ENCODE results near the gene ACSL4.
A peak's percentile ranks its signal among the peaks of the same experiment; 100 is the strongest.
"Not testable (repeated sequence)": the region's sequence is repeated elsewhere in the genome, so short reads cannot be mapped to it uniquely, and the experiment has no call there.

ACSL4 gene

DNA sequence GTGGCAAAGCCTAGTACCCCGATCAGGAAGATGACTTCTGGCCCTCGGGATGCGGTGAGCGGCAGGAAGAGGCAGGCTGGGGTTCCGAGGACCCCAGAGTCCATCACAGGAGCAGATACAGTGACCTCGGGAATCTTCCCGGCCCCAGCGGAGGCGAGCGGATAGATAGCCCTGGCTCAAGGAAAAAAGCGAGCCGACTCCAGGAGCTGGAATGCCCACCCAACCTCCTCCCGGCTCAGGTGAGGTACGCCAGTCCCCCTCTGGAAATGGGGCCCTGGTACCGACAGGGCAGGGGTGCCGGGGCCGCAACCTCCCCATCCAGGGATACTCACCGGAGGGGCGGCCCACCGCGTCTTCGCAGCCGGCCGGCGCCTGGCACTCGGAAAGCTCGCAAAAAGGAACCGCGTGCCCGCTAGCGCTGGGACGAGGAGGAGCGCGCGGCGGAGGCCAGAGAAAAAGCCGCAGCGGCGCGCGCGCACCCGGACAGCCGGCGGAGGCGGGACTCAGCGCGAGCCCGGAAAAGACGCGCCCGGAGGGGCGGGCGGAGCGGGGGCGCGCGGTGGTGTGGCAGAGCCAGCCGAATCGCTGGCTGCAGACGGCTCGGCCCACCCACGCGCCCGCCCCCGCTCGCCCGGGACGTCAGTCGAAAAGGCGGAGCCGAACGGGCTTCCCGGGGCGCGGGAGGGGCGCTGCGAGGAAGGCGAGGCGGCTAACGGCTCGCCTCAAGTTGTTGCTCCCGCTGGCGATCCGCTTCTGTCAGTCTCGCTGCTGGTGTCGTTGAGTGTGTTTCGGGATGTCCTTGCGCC is at the start of gene ACSL4:
ACSL4 (minus strand) TSS at position 451 of the 806 bp plus-strand sequence. CDS start 49,894 bp downstream, outside the sequence.
- peak; percentile 58 to 82 (median 69) for DNase-seq (ENCODE audit: low read depth in 3 of 3, low spot score in 1 of 3)

DNA sequence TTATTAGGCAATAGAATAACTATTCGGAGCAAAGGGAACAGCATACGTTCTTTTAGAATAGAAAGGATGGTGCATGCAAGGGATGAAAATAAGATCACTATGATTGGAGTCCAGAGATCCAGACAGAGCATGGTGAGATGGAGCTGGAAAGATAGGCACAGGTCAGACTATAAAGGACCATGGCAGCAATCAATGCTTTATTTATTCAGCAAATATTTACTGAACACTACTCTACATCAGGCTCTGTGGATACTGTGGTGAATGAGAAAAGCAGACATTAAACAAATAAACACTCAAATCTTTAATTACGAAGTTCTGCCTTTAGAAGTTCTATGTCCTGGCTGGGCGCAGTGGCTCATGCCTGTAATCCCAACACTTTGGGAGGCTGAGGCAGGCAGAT is 44.7 kb upstream of the ACSL4 start:
- no peak for DNase-seq (ENCODE audit: low read depth in 3 of 3, low spot score in 1 of 3)

DNA sequence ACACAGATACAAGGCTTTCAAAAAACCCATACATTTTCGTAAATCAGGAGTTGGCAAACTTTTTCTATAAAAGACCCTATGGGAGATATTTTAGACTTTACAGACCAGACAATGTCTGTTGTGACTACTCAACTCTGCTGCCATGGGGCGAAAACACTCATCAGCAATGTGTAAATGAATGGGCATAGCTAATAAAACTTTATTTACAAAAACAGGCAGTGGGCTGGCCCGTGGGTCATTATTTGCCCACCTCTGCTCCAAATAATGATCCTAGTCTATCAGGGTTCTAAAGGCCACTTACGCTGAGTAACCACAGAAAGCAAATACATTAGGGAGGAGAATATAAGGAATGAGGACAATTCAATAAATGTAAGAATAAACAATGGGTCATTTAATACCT is 43.9 kb upstream of the ACSL4 start:
- DNase-seq (ENCODE audit: low read depth in 3 of 3, low spot score in 1 of 3), result no peak

DNA sequence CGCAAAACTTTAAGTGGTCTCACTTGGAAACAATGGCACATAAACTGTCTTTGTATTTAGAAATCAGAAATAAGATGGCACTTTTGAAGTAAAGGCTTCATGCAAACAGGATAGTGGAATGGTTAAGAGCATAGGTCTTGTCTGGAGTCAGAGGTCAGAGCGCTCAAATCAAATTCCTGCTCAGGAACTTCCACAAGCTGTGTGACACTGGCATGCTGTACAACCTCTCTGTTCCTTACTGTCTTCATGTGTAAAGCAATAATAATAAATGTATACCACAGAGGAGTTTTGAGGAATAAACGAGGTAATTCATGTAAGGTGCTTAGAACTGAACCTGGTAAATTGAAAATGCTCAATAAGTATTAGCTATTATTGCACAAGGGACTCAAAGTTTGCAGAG is 43.4 kb upstream of the ACSL4 start:
- no peak for DNase-seq (ENCODE audit: low read depth in 3 of 3, low spot score in 1 of 3)

DNA sequence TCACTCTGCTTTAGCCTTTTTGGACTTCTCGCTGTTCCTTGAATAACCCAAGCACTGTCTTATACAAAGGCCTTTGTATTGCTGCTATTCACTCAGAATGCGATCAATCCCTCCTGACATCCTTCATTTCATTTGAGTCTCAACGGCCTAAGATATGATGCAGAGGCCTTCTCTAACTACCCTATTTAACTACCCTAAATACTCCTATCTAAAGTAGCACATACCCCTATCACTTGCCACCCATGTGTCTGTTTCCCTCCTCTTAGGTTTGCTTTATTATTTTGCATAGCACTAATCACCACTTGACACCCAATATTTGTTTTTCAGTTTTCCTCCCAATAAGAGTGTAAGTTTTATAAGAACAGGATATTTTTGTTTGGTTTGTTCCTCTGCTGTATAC is 42.3 kb upstream of the ACSL4 start:
- DNase-seq (ENCODE audit: low read depth in 3 of 3, low spot score in 1 of 3), result no peak

DNA sequence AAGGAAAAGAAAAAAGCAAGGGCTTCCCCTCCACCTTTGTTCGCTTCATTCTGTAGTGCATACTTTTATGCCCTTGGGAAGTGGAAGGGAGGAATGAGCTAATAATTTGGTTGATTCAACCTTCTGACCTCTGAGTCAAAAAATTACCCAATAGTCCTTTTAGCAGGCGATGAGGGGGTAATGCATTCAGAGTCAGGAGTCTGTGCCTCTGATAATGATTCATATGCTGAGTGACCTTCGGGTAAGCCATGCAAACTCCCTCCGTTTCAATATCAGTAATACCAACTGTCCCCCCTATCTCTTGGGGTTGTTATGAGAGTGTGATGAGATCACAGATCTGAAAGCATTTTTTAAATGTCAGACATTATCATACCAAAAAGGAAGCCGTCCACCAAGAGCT is 41.6 kb upstream of the ACSL4 start:
- no peak for DNase-seq (ENCODE audit: low read depth in 3 of 3, low spot score in 1 of 3)

DNA sequence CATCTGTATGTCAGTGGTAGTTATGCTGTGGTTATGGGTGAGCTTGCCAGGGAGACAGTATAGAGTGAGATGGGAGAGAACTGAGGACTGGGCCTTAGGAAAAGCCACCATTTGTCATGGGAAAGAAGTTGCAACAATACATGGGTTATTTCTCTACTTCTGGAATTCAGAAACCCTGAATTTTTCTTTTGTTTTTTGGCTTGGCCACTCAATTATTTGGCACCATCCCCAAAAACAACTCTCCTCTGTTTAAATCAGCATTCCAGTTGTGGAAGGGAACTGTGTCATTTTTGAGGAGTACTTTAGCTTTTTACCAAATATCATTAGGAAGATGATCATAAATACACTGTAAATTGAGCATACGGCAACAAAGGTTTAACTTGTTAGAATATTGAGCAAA is 41.1 kb upstream of the ACSL4 start:
- DNase-seq (ENCODE audit: low read depth in 3 of 3, low spot score in 1 of 3), result no peak

DNA sequence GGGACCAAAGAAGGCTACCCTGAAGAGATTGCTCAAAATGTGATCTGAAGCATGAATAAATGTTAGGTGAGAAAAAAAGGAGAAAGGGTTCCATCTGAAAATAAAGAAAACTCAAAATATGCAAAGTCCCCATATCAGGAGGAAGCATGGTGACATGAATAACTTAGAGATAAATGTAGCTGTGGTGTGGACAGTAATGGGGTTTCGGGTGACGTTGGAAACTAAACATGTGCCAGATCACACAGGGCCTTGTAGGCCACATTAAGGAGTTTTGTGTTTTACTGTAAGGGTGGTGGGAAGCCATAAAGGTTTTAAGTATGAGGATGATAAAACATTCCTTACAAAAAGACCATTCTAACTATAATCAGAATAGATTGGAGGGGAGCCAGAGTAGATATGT is 40.3 kb upstream of the ACSL4 start:
- DNase-seq (ENCODE audit: low read depth in 3 of 3, low spot score in 1 of 3), result no peak

DNA sequence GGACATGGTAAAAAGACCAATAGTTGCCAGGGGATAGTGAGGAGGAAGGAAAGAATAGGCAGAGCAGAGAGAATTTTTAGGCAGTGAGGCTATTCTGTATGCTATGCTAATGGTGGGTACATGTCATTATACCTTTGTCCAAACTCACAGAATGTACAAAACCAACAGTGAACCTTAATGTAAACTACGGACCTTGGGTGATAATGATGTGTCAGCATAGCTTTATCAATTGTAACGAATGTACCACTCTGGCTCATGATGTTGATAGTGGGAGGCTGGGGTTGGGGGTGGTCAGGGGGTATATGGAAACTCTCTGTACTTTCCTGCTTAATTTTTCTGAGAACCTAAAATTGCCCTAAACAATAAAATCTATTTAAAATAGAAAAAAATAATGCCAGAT is 37.7 kb upstream of the ACSL4 start:
- DNase-seq (ENCODE audit: low read depth in 3 of 3, low spot score in 1 of 3), result no peak

DNA sequence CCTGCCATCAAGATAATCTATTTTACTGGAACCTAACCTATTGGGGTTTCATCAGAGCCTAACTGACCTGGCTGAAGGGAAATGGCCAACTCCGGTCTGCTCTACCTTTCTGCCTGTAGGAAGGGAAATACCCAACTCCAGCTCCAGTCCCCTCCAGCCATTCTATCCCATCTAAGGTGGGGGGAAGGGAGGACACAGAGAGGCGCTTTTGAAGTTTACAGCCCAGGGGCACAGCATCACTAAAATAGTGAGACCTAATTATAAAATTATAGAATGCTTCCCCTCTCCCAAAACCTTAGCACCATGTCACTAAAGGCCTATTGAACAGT is 27.8 kb upstream of the ACSL4 start:
- DNase-seq (ENCODE audit: low read depth in 3 of 3, low spot score in 1 of 3), result no peak

DNA sequence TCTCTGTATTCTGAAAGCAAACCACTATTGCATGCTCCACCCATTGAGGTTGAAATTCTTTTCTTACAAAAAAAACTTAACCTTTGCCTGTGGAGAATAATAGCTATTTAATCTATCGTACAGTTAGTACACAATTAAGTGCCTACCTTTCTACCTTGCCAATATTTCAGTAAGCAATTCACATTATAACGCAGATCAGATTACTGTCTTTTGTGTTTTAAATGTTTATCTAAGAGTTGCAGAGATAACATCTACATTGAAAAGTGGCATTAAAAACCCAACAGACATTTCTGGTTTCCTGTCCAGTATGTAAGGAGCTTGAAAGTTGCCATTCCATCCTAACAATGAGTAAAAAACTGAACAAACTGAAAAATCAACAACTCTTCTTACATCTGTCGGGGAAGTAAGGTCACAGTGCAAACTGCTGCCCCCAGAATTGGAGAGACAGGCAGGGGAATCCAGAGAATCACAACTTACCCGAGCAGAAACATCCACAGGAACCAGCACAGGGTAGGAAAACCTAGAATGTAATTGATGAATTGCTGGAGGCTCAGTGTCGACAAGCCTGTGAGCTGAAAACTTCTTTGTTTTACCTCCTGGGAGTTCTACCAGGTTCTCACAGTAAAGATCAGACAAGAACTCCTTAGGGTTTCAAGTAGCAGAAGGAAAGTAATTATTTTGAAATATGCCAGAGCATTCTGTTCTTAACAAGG is 27.3 kb upstream of the ACSL4 start:
- DNase-seq (ENCODE audit: low read depth in 3 of 3, low spot score in 1 of 3), result no peak

DNA sequence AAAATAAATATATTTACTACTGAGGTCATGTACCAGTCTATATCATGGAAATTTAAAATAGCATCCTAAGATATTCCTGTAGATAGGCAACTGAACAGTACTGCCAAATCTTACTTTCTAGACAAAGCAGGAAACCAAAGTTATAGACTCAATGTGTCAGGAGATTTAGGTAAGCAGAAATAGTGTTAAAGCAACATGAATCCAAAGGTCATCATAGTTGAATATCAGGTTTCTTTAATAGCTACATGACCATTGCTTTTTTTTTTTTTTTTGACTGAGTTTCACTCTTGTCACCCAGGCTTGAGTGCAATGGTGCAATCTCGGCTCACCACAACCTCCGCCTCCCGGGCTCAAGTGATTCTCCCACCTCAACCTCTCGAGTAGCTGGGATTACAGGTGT is 20.2 kb upstream of the ACSL4 start:
- DNase-seq (ENCODE audit: low read depth in 3 of 3, low spot score in 1 of 3), result no peak

DNA sequence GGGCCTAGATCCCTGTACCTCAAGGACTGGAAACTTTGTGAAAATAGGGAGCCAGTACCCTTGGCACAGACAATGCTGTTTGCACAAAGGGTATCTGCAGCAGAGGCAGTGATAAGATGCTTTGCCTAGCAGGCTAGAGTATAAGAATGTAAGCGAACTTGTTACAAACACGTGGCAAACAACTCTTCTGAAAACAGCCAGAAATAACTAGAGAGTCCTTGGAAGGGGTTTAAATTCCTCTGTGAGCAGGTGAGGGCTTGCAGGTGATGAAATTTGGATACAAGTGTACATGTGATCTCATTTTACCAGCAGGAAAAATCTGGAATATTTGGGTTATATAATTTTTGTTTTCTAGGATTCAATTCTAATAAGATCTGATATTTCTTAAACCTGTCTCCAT is 18.6 kb upstream of the ACSL4 start:
- no peak for DNase-seq (ENCODE audit: low read depth in 3 of 3, low spot score in 1 of 3)

DNA sequence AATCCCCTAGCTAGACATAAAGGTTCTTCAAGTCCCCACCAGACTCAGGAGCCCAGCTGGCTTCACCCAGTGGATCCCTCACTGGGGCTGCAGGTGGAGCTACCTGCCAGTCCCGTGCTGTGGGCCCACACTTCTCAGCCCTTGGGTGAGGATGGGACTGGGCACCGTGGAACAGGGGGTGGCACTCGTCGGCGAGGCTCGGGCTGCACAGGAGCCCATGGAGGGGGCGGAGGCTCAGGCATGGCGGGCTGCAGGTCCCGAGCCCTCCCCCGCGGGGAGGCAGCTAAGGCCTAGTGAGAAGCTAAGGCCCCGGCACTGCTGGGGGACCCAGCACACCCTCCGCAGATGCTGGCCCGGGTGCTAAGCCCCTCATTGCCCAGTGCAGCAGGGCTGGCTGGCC is 16.1 kb upstream of the ACSL4 start:
- DNase-seq (ENCODE audit: low read depth in 3 of 3, low spot score in 1 of 3), result no peak

DNA sequence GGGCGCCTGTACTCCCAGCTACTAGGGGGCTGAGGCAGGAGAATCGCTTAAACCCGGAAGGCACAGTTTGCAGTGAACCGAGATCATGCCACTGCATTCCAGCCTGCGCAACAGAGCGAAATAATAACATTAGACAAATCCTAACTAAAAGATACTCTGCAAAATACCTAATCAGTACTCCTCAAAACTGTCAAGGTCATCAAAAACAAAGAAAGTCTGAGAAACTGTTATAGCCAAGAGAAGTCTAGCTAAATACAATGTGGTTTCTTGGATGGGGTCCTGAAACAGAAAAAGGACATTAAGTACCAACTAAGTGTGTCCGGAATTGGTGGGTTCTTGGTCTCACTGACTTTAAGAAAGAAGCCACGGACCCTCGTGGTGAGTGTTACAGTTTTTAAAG is 14.6 kb upstream of the ACSL4 start:
- DNase-seq (ENCODE audit: low read depth in 3 of 3, low spot score in 1 of 3), result no peak

DNA sequence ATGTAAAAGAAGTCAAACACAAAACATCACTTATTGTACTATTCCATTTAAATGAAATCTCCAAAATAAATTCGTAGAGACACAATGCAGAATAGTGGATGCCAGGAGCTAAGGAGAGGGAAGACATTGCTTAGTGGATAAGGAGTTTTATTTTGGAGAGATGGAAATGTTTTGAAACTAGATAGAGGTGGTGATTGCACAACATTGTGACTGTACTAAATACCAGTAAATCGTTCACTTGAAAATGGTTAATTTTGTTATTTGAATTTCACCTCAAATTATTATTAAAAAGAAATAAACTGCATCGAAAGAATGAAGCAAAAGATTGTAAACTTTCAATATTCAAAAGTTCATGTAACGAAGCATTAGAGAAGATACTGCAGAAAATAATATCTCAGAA is 9.7 kb upstream of the ACSL4 start:
- DNase-seq (ENCODE audit: low read depth in 3 of 3, low spot score in 1 of 3), result no peak

DNA sequence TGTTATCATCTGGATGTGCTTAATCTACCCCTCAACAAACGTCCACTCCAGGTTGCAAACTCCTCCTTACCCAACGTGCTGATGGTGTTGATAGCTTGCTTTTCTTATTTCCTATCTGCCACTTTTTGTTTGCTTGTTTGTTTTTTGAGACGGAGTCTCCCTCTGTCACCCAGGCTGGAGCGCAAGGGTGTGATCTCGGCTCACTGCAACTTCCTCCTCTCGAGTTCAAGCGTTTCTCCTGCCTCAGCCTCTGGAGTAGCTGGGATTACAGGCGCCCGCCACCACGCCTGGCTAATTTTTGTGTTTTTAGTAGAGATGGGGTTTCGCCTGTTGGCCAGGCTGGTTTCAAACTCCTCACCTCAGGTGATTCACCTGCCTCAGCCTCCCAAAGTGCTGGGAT is 7.8 kb upstream of the ACSL4 start:
- DNase-seq (ENCODE audit: low read depth in 3 of 3, low spot score in 1 of 3), result not testable (repeated sequence)

DNA sequence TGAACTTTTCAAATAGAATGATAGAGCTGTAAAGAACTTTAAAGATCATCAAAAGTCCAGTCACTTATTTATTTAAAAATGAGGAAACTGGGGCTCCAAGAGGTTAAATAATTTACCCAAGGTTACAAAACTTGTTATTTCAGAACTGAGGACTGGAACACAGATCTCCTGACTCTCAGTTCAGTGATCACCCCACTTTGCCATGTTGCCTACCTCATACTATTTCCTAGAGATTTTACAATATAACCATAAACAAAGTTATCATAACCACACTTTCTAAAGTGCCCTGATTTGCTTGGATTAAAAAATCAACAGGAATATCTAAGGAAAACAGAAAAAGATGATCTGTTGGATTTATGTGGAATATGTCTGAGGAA is 7.4 kb upstream of the ACSL4 start:
- DNase-seq (ENCODE audit: low read depth in 3 of 3, low spot score in 1 of 3), result no peak

DNA sequence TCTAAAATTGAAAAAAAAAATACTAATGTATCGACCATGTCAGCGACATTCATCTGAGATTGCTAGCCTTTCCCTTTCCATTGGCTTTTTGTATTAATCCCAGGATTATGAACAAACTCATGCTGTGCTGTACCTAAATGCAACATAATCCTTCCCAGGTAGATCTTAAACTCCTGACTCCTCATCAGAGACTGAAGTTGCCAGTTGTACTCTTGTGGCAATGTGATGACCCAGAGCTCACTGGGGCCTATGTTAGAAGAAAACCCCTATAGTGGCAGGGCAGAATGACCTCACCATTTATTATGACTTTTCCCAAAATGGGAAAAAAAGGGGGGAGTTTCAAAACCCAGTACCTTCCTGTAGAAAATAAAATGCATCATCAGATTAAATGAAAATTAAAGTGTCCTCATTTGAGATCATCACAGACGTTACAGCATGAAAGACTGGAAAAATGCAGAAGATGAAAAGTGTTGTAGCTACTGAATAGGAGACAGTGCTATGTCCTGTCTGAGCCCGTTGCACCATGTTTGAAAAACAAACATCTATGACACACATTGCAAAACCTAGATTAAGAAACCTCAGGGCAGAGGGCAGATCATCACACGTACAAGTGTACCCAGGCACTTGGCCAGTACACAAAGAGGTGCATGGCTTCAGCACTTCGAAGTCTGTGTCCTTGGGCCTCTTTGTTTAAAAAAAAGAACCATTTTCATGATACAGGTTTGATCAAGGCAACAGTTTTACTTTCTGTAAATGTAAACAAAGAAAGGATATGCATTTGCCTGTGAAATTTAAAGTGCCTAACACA is 6.8 kb upstream of the ACSL4 start:
- no peak for DNase-seq (ENCODE audit: low read depth in 3 of 3, low spot score in 1 of 3)

DNA sequence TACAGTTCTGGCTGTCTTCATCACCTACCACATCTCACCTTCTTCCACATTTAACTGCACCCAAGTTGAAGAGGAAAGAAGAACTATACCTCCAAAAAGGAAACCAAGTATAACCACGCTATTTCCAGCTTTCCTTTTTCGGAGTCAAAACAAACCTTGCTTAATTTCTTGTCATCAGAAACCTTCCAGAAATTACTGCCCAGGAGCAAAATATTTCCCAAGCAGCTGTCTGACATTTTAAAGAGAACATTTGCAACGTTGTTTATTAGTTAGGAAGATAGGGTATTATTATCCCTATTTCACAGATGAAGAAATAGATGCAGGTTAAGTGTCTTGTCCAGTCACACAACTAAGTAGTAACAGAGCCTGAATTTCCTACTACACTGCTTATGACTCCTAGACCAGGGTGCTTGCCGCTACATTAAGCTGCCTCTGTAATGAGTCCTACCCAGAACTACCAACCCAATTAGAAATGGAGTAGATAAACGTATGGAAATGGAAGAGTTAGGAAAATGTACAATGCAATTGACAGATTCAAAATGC is 2.2 kb upstream of the ACSL4 start:
- DNase-seq (ENCODE audit: low read depth in 3 of 3, low spot score in 1 of 3), result no peak

DNA sequence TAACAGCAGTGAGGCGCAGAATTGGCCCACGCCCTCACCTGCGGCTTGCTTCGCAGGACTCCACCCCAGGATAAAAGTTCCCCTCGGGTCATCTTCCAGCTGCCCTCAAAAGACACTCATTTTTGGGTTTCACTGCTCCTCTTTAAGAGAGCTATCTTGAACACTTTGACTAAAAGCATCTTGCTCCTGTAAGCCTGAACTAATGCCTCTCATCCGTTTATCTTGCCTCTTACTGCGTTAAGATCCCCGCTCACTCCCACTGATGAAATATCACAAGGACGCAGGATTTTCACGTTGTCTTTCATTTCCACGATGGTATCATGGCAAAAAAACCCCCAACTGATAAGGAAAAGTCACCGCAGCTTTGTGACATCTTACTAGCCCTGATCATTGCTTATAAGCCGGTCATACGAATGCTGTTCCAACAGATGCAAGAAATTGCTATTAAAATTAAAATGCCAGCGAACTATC is 591 bp upstream of the ACSL4 start:
- no peak for DNase-seq (ENCODE audit: low read depth in 3 of 3, low spot score in 1 of 3)

All from stimulated activated CD4-positive, alpha-beta T cell treated with anti-CD3 and anti-CD28 coated beads, TNF-alpha, amount 100 ng/mL, for 1 hour (primary cell).